SK-N-SH treated with all-trans-retinoic acid at 6 μM for 48 hours (cell line): ENCODE measurements around the gene CHEK1.

Experiments
- BACH2 ChIP-seq: fragments of 250-450 bp; sonication (Bioruptor Pico); IDR thresholded peaks from 2 replicates; pipeline ENCODE4 v1.9.0; 2021; ENCODE audit warnings: mild to moderate bottlenecking, borderline replicate concordance
- ESRRG ChIP-seq: fragments of 250-450 bp; sonication (Bioruptor Pico); IDR thresholded peaks from 2 replicates; pipeline ENCODE4 v1.6.1; 2021; ENCODE audit warnings: mild to moderate bottlenecking
- GLIS3 ChIP-seq: fragments of 250-450 bp; sonication (Bioruptor Pico); IDR thresholded peaks from 2 replicates; pipeline ENCODE4 v1.5.0; 2020; ENCODE audit warnings: mild to moderate bottlenecking, moderate library complexity
- PATZ1 ChIP-seq: fragments of 250-450 bp; sonication (Bioruptor Pico); IDR thresholded peaks from 2 replicates; pipeline ENCODE4 v1.8.0; 2020; ENCODE audit warnings: mild to moderate bottlenecking, moderate library complexity, borderline replicate concordance
- PPARA ChIP-seq: fragments of 250-450 bp; sonication (Bioruptor Pico); IDR thresholded peaks from 2 replicates; pipeline ENCODE4 v1.5.0; 2020; ENCODE audit warnings: mild to moderate bottlenecking, borderline replicate concordance
- RARB ChIP-seq: fragments of 250-450 bp; sonication (Bioruptor Pico); IDR thresholded peaks from 2 replicates; pipeline ENCODE4 v1.8.0; 2021; ENCODE audit warnings: mild to moderate bottlenecking, moderate library complexity
- TCF4 ChIP-seq: fragments of 250-450 bp; sonication (Bioruptor Pico); IDR thresholded peaks from 2 replicates; pipeline ENCODE4 v1.8.0; 2021; ENCODE audit warnings: mild to moderate bottlenecking, moderate library complexity, borderline replicate concordance
- TSHZ2 ChIP-seq: fragments of 250-450 bp; sonication (Bioruptor Pico); IDR thresholded peaks from 2 replicates; pipeline ENCODE4 v1.5.0; 2020; ENCODE audit warnings: mild to moderate bottlenecking, moderate library complexity
- ZC3H10 ChIP-seq: fragments of 250-450 bp; sonication (Bioruptor Pico); IDR thresholded peaks from 2 replicates; pipeline ENCODE4 v1.5.1; 2021; ENCODE audit warnings: mild to moderate bottlenecking, moderate library complexity
- ZFP3 ChIP-seq: fragments of 250-450 bp; sonication (Bioruptor Pico); IDR thresholded peaks from 2 replicates; pipeline ENCODE4 v1.5.0; 2020; ENCODE audit warnings: mild to moderate bottlenecking, moderate library complexity
- ZFP30 ChIP-seq: fragments of 450-650 bp; formaldehyde crosslinking; IDR thresholded peaks from 2 replicates; pipeline ENCODE4 v1.5.0; 2022; ENCODE audit warnings: mild to moderate bottlenecking, moderate library complexity
- ZNF565 ChIP-seq: fragments of 450-650 bp; formaldehyde crosslinking; conservative IDR thresholded peaks from 2 replicates; pipeline ENCODE4 v1.5.0; 2020; ENCODE audit warnings: low read depth, mild to moderate bottlenecking, moderate library complexity
- ZNF8 ChIP-seq: fragments of 450-650 bp; formaldehyde crosslinking; IDR thresholded peaks from 2 replicates; pipeline ENCODE4 v1.5.0; 2020; ENCODE audit warnings: mild to moderate bottlenecking, moderate library complexity

- TF ChIP-seq PATZ1 (CRISPR knock-in tag) (no peak), RARB (CRISPR knock-in tag) (no peak), ESRRG (CRISPR knock-in tag) (no peak), ZFP30 (CRISPR knock-in tag) (no peak), ZFP3 (CRISPR knock-in tag) (no peak), TCF4 (CRISPR knock-in tag) (no peak), BACH2 (CRISPR knock-in tag) (no peak), GLIS3 (CRISPR knock-in tag) (no peak), TSHZ2 (no peak), PPARA (CRISPR knock-in tag) (no peak), ZNF8 (no peak), ZNF565 (no peak), ZC3H10 (CRISPR knock-in tag) (no peak)
Measured at GRCh38 chr11:125679837-125680236, 54.9 kb downstream of the CHEK1 start.
